Measurements from ENCODE around the gene MAPK12.

DNA sequence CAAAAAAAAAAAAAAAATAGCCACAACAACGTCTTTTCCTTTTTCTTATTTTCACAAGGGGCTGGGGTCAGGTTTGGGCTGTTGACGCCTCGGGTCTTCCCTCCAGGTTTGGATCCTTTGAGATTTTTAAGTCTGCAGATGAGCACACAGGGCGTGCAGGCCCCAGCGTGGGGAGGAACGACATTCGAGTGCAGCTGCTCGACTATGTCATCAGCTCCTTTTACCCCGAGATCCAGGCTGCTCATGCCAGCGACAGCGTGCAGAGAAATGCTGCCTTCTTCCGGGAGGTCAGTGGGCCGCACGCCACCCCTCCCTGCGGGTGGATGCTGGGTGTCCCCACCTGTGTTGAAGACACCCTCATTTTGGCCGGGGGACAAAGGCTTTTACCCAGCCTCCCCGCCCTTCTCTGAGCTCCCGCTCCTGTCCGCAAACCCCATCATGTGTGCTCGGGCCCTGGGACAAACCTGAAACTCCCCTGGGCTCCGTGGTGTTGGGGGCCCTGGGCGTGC is 53.0 kb downstream of the MAPK12 start:
- no peak for TF ChIP-seq CTCF (IDR thresholded peaks at IDR 0.05 in 8 of 11, conservative IDR thresholded peaks at IDR 0.05 in 3 of 11)
- TF ChIP-seq POLR2AphosphoS5 (IDR thresholded peaks at IDR 0.05) = no peak
